HG03439 (cell line): ENCODE data around the gene SLC5A10.
A peak's percentile ranks its signal among the peaks of the same experiment; 100 is the strongest.
"Not testable (repeated sequence)": the region's sequence is repeated elsewhere in the genome, so short reads cannot be mapped to it uniquely, and the experiment has no call there.

Experiments
- ATAC-seq: cut with Tn5 transposase; IDR thresholded peaks from one replicate; pipeline ENCODE4 v1.9.1; 2021; ENCODE audit warnings: mild to moderate bottlenecking, moderate library complexity; ENCODE audit not compliant: unreplicated experiment

SLC5A10 gene

GRCh38 chr17:18946536-18946935, 5.4 kb upstream of the SLC5A10 start:
- no peak for ATAC-seq

DNA sequence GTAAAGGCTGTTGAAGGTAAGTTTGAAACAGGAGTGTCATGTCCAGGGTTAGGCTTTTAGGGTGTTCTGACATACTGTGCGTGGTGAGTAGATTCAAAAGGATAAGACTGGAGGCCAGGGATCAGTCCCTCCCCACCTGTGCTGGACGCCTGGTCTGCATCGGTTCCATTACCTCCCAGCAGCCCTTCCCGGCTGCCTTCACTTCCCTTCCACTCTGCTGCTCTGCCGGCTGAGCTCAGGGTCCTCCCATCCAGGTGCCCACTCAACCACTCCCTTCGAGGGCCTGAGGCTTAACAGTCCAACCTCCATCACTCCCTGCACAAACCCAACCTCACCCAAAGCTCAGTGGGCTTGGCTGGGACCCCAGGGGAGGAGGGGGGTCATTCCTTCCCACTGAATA, 4.1 kb upstream of the SLC5A10 start:
- no peak for ATAC-seq

- no peak for ATAC-seq
These were observed 3.4 kb upstream of the SLC5A10 start for GRCh38 chr17:18948476-18949006.

DNA sequence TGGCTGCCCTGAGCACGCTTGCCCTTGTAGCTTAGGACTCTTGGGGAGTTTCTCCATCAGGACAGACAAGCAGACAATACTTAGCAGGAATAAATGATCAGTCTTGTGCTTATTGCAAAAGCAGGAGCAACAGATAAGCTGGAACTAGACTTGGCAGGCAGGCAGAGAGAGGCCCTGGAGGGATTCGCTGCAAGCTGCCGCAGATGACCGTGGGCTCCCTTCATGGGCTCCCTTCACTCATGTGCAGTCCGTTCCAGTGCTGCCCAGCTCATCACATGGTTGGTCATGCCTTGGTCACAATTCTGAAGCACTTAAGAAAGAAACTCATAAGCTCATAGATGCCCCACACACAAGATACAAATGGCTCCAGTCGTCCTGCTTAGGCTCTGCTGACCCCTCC, 2.4 kb upstream of the SLC5A10 start:
- no peak for ATAC-seq

DNA sequence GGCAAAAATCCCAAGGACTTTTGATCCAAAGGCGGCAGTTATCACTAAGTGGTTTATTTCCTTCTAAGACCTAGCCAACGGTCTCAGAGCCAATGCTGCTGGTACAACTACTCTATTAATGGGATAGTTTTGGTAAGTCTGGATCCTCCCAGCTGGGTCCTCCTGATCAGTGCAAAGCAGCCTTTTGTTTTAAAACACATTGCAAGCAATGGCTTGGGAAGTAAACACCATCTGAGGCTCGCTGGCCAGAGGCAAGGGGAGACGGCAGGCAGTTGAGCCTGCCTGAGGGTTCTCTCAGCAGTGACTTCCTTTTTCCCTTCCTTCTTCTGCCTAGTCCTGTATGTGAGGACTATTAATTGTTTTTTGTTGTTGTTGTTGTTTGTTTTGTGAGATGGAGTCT, 1.6 kb upstream of the SLC5A10 start:
- ATAC-seq: no peak

DNA sequence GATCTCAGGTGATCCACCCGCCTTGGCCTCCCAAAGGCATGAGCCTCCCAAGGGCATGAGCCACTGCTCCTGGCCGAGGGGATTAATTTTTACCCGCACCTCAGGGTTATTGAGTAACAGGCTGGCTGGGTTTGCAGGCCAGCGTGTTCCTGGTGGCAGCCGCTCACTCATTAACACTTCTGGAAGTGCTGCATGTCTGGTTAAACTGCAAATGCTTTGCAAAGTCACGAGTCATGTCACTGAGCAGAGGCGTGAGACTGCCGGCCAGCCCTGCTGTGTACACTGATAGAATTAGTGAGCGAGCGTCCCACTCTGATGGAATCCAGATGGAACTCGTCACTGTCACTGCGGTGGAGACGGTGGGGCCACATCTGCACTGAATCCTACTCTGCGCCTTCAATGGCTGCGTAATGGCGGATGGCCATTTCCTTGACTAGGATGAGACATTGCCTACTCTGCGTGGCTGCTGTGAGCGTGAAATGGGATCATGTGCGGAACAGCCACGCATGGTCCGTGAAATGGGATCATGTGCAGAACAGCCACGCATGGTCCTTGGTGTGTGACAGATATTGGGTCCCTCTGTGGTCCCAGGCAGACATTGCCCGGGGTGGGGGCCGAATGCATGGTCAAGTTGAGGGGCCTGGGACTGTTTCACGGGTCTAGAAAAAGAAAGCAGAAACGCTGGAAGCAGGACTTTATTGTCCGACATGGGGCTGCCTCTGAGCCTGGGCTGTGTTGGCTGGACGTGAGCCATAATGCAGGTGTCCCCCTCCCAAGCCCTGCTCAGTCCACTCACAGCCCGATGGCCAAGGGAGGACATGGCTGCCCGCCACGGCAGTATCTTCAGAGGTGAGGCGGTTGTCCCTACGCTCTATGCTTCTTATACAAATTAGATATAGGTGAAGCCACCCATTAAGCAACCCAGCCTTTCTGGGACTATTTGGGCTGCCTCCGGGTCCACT, 740 bp upstream of the SLC5A10 start:
- ATAC-seq: no peak

- no peak for ATAC-seq
These were observed 1.3 kb downstream of the SLC5A10 start for GRCh38 chr17:18953231-18953728.

DNA sequence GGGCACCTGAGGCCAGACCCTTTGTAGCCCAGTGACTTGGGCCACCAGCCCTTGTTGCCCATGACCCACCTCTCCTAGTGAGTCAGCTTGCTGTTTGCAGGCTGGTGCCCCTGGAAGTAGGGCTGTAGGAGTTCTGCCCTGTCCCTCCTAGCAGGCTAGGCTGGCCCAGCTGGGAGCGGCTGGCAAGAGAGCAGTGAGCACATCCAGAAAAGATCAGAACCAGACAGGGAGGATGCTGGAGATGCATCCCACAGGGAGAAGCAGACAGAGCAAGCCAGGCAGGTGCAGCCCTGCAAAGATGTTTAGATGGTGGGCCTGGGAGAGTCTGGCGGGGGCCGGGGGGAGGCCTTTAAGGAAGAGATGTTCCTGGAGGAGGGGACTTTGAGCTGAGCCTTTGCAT, 2.4 kb downstream of the SLC5A10 start:
- ATAC-seq: no peak

DNA sequence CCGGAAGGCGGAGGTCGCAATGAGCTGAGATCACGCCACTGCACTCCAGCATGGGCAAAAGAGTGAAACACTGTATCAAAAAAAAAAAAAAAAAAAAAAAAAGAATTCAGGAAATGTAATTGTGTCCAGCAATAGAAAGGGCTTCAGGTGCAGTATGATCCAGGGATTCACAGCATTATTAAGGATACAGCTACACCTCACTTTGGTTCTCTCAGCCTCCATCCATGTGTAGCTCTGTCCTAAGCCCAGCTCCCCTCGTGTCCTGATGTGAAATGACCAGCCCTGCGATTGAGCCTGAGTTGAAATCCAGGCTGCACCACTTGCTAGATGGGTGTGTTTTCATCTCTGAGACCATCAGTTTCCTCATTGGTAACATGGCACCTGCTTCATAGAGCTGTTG, 3.0 kb downstream of the SLC5A10 start:
- no peak for ATAC-seq

DNA sequence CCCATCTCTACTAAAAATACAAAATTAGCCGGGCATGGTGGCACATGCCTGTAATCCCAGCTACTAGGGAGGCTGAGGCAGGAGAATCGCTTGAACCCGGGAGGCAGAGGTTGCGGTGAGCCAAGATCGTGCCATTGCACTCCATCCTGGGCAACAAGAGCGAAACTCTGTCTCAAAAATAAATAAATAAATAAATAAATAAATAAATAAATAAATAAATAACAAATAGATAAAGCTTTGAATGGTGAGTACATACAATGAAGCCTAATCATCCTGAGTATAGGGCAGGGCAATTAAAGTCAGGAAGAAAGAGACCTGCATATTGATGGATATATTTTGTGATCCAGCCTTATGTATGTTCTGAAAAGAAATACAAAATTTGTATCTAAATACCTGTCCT, 4.1 kb downstream of the SLC5A10 start:
- ATAC-seq: not testable (repeated sequence)

DNA sequence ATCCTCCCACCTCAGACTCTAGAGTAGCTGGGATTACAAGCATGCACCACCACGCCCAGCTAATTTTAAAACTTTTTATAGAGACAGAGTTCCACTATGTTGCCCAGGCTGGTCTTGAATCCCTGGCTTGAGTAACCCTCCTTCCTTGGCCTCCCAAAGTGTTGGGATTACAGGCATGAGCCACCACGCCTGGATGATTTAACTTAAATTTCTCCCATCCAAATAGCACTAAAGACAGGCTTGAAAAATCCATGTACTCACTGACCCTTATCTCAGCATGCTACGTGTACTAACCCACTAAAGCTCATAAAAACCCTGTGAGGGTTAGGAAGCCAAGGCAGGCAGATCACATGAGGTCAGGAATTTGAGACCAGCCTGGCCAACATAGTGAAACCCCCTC, 4.6 kb downstream of the SLC5A10 start:
- no peak for ATAC-seq

DNA sequence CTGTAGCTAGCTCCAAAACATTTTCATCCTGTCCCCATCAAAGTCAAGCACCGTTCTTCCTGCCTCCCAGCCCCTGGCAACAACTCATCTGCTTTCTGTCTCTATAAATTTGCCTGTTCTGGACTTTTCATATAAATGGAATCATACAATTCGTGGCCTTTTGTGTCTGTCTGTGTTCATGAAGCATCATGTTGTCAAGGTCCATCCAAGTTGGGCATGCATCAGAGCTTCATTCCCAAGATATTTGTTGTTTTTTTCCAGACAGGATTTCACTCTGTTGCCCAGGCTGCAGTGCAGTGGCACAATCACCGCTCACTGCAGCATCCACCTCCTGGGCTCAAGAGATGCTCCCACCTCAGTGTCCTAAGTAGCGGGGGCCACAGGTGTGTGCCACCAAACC, 5.9 kb downstream of the SLC5A10 start:
- no peak for ATAC-seq

GRCh38 chr17:18958611-18959010, 6.6 kb downstream of the SLC5A10 start:
- no peak for ATAC-seq

DNA sequence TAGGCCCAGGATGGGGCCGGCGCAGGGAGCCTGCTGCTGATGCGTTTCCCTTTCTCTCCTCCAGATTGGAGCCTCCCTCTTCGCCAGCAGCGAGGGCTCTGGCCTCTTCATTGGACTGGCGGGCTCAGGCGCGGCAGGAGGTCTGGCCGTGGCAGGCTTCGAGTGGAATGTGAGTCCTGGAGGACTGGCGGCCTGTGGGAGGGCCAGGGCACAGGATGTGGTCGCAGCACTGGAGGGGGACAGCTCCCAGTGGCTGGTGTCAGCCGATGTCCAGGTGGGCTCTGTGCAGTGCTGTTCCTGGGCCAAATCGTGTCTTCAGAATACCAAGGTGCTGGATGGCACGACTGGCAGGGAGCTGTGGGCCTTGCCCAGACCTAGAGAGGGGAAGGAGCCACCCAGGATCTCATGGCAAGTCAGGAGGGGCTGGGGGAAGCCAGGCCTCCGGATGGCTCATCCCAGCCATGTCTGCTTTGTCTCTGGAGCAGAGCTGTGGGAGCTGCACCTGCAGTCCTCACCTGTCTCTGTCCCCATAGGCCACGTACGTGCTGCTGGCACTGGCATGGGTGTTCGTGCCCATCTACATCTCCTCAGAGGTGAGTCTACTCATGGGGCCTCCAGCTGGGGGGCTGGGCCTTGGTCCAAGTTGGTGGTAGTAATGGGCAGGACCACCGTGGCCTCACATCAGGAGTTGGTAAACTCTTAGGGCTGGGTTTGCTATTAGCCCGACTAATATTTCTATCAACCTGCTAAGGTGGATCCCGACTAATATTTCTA, 7.3 kb downstream of the SLC5A10 start:
- ATAC-seq: no peak

- ATAC-seq: no peak
These were observed 7.9 kb downstream of the SLC5A10 start for GRCh38 chr17:18959845-18960240.

DNA sequence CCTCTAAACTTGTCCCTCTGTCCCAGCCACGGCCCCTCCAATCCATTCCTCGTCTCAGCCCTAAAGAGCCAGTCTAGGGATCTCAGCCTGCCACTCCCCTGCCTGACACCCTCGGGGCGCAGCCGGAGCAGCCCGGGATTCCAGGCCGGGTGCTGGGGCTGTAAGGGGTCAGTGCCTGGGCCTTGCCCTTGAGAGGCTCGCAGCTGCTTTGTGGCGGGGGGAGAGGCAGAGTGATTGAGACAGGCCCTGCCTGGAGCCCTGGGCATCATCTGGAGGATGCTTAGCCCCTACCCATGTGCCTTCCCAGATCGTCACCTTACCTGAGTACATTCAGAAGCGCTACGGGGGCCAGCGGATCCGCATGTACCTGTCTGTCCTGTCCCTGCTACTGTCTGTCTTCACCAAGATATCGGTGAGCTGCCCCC, 8.3 kb downstream of the SLC5A10 start:
- ATAC-seq: no peak

DNA sequence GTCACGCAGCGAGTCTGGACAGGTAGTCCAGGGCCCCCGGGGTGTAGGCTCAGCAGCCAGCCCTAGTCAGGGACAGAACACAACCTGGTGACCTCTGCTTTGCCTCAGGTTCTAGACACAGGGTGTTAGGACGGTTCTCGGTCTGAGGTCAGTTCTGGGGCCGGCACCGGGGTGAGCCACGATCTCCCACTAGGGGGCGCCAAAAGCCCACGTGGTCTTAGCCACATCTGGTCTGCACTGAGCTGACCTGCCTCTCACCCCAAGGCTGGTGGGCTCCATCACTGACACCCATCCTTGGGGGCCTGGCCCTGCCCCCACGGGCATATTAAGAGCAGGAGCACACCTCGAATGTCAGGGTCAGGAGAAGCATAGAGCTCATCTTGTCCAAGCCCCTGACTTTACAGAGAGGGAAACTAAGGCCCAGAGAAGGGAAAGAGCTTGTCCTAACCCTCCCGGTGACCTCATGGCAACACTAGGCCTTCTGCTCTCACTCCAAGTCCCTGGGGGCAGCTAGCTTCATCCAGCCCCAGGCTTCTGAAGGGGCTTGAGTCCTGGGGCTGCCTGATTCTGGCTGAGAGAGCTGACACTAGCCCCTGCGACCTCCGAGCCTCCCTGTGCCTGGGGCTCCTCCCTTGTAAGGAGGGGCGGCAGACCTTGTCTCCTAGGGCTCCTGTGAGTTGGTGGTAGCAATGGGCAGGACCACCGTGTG, 9.0 kb downstream of the SLC5A10 start:
- peak; percentile 56 for ATAC-seq

GRCh38 chr17:18961634-18962493, 9.9 kb downstream of the SLC5A10 start:
- no peak for ATAC-seq

- ATAC-seq: no peak
These were observed 10.5 kb downstream of the SLC5A10 start for GRCh38 chr17:18962494-18962815.
